GM13977 (cell line): ENCODE measurements around the gene LAMB4.

Experiments
- DNase-seq: peaks from one replicate; pipeline ENCODE4 v3.0.0; 2012; ENCODE audit warnings: low spot score
- CTCF ChIP-seq: IDR thresholded peaks from 2 replicates; pipeline ENCODE4 v1.5.1; 2012; ENCODE audit warnings: mild to moderate bottlenecking, control low read depth; ENCODE audit not compliant: insufficient read depth; ENCODE audit errors: extremely low read depth, missing control alignments
- in situ Hi-C: fragments of 300-500 bp; cut with MboI; formaldehyde crosslinking; loops from one replicate; pipeline ENCODE4 v1.12.0; 2022; ENCODE audit warnings: low sequenced_read_pairs, low pct_unique_long_range_greater_than_20kb, mixed read lengths, inconsistent platforms; ENCODE audit not compliant: unreplicated experiment

LAMB4 gene

GRCh38 chr7:107989618-107990373, 140.4 kb downstream of the LAMB4 start:
- in situ Hi-C loops: no loop called here
- no peak for DNase-seq
- no peak for TF ChIP-seq CTCF

DNA sequence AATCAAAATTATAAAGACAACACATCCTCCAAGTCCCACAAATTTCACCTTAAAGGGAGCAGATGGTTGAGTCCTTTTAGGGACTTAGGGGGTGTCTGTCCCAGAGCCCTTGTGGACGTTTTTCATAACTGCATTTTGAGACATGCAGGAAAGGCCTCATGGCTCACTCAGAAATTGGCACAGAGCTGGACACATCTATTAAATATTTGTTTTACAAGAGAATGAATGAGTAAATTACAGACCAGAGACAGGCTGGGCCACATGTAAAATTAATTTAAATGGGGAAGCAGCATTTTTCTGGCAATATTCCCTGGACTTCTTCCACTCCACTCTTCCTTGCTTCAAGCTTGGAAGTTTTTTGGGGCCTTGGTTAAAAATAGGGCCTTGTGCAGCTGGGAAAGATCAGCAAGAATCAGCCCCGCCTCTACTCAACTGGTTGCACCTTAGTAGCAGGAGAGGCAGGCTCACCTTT, 147.2 kb downstream of the LAMB4 start:
- no peak for DNase-seq
- no peak for TF ChIP-seq CTCF
- in situ Hi-C loops: no loop called here

DNA sequence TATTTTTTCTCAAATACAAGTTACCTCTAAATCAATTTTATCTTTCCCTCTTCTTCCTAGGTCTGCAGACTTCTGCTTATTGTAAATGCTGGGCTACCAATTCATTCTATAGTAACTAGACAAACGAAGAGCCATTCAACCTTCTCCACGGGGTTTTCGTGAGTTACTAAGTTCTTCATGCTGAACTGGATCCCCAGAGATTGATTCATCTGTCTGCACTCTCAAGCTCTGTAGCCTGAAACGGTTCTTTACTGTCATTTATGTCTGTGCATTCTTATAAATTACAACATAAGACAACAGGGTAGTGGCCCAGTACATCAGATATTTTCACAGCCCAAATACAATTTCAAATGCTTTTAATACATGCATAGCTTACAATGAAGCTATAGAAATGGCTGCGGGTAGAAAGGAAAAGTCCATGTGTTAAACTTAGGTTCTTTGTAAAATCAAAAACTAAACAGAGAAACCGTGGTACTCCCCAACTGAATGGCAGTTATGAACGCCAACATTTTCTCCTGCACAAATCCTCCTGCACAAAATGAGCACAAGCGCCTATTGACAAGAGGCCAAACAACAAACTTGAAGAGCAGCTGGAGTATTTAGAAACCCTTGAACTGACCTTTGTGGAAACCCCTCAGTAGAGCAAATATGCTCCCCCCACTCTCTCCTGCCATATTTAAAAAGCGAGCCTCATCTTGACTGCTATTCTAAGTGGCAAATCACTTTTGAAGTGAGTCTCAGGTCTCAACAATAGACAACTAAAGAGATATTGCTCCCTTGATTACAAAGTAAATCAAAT, 147.9 kb downstream of the LAMB4 start:
- no peak for TF ChIP-seq CTCF
- in situ Hi-C loops: no loop called here
- DNase-seq: no peak

DNA sequence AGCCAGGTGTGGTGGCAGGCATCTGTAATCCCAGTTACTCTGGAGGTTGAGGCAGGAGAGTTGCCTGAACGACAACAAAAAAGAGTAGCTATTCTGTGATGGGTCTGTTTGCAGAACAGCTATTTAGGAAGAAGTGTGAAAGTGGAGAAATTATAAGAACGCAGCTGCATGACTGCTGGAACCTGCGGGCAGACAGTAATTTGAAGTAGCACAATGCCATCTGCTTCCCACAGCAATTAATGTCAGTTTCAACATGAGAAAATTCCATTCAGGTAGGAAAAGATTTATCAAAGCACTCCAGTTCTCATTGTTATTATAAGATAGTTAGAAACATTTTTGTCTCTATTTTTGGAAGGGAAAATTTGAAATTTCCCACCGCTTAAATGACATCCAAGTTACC, 148.7 kb downstream of the LAMB4 start:
- in situ Hi-C loops: no loop called here
- no peak for DNase-seq
- no peak for TF ChIP-seq CTCF

DNA sequence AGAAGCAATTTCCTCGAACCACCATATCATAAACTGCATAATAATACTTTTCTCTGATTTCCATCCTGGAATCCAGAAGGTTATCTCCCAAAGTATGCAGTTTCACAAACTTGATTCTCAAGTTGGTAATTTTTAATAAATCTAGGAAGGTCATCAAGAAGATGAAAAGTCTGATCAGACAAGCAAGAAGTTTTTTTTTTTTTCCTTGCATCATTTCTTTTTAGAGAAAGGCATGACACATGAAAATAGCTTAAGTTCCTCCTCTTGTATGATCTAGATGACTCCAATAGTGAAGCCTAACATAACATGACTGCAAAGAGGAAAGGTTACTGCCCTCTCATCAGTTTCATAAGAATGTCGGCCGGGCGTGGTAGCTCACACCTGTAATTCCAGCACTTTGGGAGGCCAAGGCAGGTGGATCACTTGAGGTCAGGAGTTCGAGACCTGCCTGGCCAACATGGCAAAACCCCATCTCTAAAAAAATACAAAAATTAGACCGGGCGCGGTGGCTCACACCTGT, 149.4 kb downstream of the LAMB4 start:
- DNase-seq: no peak
- no peak for TF ChIP-seq CTCF
- in situ Hi-C loops: no loop called here

DNA sequence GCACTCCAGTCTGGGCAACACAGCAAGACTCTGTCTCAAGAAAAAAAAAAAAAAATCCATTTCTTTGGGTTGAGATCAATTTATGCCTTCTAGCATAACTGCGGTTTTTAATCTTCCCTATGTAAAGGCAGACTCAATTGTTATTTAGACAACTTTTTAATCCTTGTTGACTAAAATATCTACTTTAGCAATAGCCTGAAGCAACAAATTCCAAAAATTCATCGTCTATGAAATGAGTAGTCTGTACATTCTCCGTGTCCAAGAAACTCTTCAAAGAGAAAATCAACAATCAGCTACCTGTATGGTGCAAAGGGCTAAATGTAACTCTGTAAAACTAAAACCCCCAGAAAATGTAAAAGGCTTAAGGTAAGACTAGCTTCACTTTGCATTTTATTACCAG, 150.0 kb downstream of the LAMB4 start:
- no peak for DNase-seq
- in situ Hi-C loops: no loop called here
- no peak for TF ChIP-seq CTCF
